WTC11 (cell line): Measurements from ENCODE around the gene CABP1.

Experiments used
- CREB1 ChIP-seq: sonication (generic); formaldehyde crosslinking; IDR thresholded peaks from 2 replicates; pipeline ENCODE4 v1.8.0; 2023; ENCODE audit warnings: mild to moderate bottlenecking, missing genetic modification reagents
- CTCF ChIP-seq: fragments of 200-600 bp; IDR thresholded peaks from 2 replicates; pipeline ENCODE4 v1.8.0; 2022; ENCODE audit warnings: antibody characterized with exemption
- ERG ChIP-seq: fragments of 250-450 bp; sonication (Bioruptor Pico); IDR thresholded peaks from 2 replicates; pipeline ENCODE4 v1.8.0; 2021; ENCODE audit warnings: mild to moderate bottlenecking
- FOXJ3 ChIP-seq: sonication (generic); formaldehyde crosslinking; IDR thresholded peaks from 2 replicates; pipeline ENCODE4 v1.9.0; 2021; ENCODE audit warnings: missing genetic modification reagents, mild to moderate bottlenecking, borderline replicate concordance
- FOXK1 ChIP-seq: sonication (generic); formaldehyde crosslinking; IDR thresholded peaks from 2 replicates; pipeline ENCODE4 v1.8.0; 2022; ENCODE audit warnings: mild to moderate bottlenecking, moderate library complexity, missing genetic modification reagents
- FOXP1 ChIP-seq: sonication (generic); formaldehyde crosslinking; IDR thresholded peaks from 2 replicates; pipeline ENCODE4 v1.8.0; 2022; ENCODE audit warnings: missing genetic modification reagents, mild to moderate bottlenecking, moderate library complexity, borderline replicate concordance
- JUN ChIP-seq: sonication (generic); formaldehyde crosslinking; IDR thresholded peaks from 2 replicates; pipeline ENCODE4 v1.8.0; 2023; ENCODE audit warnings: mild to moderate bottlenecking, missing genetic modification reagents
- TEAD1 ChIP-seq: sonication (generic); formaldehyde crosslinking; IDR thresholded peaks from 2 replicates; pipeline ENCODE4 v1.8.0; 2022; ENCODE audit warnings: mild to moderate bottlenecking, missing genetic modification reagents
- TP53 ChIP-seq: sonication (generic); formaldehyde crosslinking; IDR thresholded peaks from 2 replicates; pipeline ENCODE4 v1.8.1; 2023; ENCODE audit warnings: mild to moderate bottlenecking, missing genetic modification reagents
- ZNF121 ChIP-seq: sonication (generic); formaldehyde crosslinking; IDR thresholded peaks from 2 replicates; pipeline ENCODE4 v1.8.0; 2023; ENCODE audit warnings: missing genetic modification reagents
- ZSCAN18 ChIP-seq: fragments of 250-450 bp; sonication (Bioruptor Pico); IDR thresholded peaks from 2 replicates; pipeline ENCODE4 v2.1.2; 2022; ENCODE audit warnings: mild to moderate bottlenecking, moderate library complexity
- TF ChIP-seq, protein P1 (sequence below): sonication (generic); formaldehyde crosslinking; IDR thresholded peaks from 2 replicates; pipeline ENCODE4 v1.8.0; 2022; ENCODE audit warnings: mild to moderate bottlenecking, missing genetic modification reagents
- TF ChIP-seq, protein P2 (sequence below): sonication (generic); formaldehyde crosslinking; IDR thresholded peaks from 2 replicates; pipeline ENCODE4 v1.8.1; 2022; ENCODE audit warnings: mild to moderate bottlenecking, missing genetic modification reagents, moderate library complexity, borderline replicate concordance
- TF ChIP-seq, protein P3 (sequence below): fragments of 250-450 bp; sonication (Bioruptor Pico); conservative IDR thresholded peaks from 2 replicates; pipeline ENCODE4 v1.9.0; 2021; ENCODE audit warnings: mild to moderate bottlenecking

DNA sequence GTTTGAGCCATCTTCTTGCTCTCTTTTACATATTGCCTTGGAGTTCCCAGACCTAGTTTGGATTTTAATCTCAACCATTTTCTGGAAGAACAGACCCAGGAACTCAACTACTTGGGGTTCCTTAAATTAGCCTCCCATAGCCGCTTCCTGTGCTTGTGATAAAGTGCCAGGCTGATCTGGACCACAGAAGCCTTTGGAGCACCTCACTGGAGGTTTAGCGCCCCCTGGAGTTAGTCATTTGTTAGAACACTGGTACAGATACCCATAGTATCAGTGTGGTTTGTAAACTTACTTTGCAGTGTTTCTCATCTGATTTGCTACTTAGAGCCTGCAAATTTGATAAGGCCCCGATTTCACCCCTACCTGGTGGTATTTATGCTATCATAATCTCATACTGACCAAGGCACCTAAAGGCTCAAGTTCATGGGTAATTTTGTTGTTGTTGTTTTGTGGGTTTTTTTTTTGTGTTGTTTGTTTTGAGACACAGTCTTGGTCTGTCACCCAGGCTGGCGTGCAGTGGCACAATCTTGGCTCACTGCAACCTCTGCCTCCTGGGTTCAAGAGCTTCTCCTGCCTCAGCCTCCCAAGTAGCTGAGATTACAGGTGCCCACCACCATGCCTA lies 73.5 kb downstream of the CABP1 start:
- TF ChIP-seq TP53 (CRISPR knock-in tag) (no peak), CTCF (peak; percentile 90), TEAD1 (no peak), ERG (no peak), JUN (no peak), ZSCAN18 (CRISPR knock-in tag) (no peak), FOXP1 (CRISPR knock-in tag) (no peak), FOXJ3 (CRISPR knock-in tag) (no peak), FOXK1 (CRISPR knock-in tag) (no peak), CREB1 (CRISPR knock-in tag) (no peak), ZNF121 (no peak)
- TF ChIP-seq, protein P1, sequence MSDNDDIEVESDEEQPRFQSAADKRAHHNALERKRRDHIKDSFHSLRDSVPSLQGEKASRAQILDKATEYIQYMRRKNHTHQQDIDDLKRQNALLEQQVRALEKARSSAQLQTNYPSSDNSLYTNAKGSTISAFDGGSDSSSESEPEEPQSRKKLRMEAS (CRISPR knock-in tag) = no peak
- TF ChIP-seq, protein P2, sequence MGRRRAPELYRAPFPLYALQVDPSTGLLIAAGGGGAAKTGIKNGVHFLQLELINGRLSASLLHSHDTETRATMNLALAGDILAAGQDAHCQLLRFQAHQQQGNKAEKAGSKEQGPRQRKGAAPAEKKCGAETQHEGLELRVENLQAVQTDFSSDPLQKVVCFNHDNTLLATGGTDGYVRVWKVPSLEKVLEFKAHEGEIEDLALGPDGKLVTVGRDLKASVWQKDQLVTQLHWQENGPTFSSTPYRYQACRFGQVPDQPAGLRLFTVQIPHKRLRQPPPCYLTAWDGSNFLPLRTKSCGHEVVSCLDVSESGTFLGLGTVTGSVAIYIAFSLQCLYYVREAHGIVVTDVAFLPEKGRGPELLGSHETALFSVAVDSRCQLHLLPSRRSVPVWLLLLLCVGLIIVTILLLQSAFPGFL (CRISPR knock-in tag) = no peak
- TF ChIP-seq, protein P3, sequence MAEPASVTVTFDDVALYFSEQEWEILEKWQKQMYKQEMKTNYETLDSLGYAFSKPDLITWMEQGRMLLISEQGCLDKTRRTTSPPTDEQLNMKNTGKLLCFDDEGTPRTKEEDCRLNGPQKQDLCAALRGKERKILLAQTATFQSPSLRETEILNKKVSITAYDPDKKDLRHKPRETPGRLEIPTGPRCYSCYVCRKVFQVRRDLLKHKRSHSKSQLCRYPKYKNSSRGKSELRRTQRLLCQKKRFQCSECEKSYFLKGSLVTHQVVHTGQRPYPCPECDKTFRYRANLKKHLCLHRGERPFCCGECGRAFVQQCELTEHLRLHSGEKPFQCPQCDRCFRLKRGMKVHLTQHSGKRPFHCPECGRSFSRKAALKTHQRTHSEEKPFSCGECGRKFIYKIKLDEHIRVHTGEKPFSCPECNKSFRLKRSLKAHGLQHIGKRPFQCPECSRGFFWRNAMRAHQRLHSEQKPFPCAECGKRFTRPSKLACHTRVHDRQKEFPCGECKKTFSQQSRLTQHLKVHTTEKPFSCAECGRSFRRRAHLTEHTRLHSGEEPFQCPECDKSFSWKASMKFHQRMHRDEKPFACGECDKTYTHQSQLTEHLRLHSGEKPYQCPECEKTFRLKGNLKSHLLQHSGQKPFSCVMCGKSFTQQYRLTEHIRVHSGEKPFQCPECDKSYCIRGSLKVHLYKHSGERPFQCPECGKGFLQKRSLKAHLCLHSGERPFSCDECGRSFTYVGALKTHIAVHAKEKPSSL (CRISPR knock-in tag) = no peak
